ENCODE results near the gene AUTS2.
A peak's percentile ranks its signal among the peaks of the same experiment; 100 is the strongest.

Gene AUTS2

DNA sequence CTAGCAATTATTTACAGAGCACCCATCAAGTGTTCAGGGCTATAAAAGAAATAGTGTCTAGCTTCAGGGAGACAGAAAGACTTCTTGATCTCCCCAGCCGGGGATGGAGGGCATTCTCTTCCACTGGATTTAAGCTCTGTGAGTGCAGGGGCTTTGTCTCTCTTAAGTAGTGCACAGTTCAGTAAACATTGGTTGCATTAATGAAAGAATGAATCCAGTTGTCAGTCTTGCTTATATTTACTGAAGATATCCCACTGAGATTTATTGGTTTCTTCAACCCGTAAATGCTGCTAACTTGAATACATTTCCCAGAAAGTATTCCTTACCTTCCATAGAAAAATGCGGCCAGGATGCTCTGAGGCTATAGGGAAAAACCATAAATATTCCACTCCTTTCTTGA lies 41.9 kb downstream of the AUTS2 start:
- H3K4me1 ChIP-seq (ENCODE audit: control insufficient read depth, insufficient read depth, low read length), result no peaks in the 10 kb centered on the region
- no peak overlapping the region for H3K4me3 ChIP-seq (ENCODE audit: low read length)
- no peaks in the 10 kb centered on the region for H3K36me3 ChIP-seq (ENCODE audit: control insufficient read depth, insufficient read depth, low read length)
- no peak overlapping the region for H3K27ac ChIP-seq (ENCODE audit: low read length)
- no peaks in the 10 kb centered on the region for H3K9me3 ChIP-seq (ENCODE audit: control insufficient read depth, insufficient read depth, low read length)
- no peak for DNase-seq (ENCODE audit: low read depth, low spot score)
- no CpG with 5 or more reads among the region's 3 CpGs for WGBS (ENCODE audit: insufficient coverage, insufficient read length)
- no peaks in the 10 kb centered on the region for H3K27me3 ChIP-seq (ENCODE audit: control insufficient read depth, insufficient read depth, low read length)

DNA sequence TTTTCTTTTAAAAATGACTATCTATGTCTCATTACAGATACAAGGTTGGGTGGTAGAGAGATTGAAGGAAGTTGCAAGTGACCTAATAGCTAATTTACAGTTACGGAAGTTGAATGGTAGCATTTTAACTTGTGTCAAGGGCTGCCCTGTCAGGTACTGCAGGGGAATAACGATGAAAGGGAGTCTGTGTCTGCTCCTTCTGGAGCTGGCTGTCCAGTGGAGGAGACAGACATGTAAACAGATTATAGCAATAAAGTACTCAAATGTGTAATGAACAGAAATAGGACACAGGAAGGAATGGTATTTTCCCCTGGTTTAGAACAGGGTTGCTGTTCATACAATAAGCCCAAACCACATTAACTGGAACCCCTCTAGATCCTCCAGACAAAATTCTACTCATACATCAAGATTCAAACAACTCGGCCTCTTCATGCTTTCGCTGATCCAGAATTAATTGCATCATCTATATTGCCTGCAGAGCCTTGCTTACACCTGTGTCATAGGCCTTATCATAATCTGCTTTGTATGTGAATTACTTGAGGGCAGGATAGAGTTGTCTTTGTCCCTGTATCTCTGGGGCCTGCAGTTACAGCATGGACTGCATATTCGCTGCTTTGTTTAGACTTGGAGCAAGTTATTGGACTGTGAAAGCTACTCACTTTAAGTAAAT lies 42.8 kb downstream of the AUTS2 start:
- WGBS (ENCODE audit: insufficient coverage, insufficient read length), result no CpG with 5 or more reads among the region's 5 CpGs
- 0 out of 2 replicates have a peak, but pooled peaks cover 1% of the 10 kb centered on the region for H3K4me1 ChIP-seq (ENCODE audit: control insufficient read depth, insufficient read depth, low read length)
- no peak overlapping the region for H3K27ac ChIP-seq (ENCODE audit: low read length)
- DNase-seq (ENCODE audit: low read depth, low spot score), result no peak
- H3K36me3 ChIP-seq (ENCODE audit: control insufficient read depth, insufficient read depth, low read length), result no peaks in the 10 kb centered on the region
- no peaks in the 10 kb centered on the region for H3K9me3 ChIP-seq (ENCODE audit: control insufficient read depth, insufficient read depth, low read length)
- H3K27me3 ChIP-seq (ENCODE audit: control insufficient read depth, insufficient read depth, low read length), result no peaks in the 10 kb centered on the region
- no peak overlapping the region for H3K4me3 ChIP-seq (ENCODE audit: low read length)

DNA sequence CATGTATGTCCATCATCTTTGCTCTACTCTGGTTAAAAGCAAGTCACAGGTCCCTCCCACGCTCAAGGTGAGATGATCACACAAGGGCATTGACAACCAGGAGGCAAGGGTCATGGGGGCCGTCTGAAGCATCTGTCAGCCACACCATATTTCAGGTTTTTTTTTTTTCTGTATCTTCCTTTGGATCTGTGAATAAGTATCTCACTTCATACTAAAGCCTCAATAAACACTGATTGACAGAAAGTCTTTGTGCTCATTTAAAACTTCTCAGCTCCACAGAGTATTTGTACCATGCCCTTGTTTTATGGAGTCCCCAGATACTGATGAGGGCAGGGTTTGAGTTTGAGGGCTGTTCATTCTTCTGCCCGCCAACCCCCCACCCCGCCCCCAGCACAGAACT lies 45.0 kb downstream of the AUTS2 start:
- no peak for DNase-seq (ENCODE audit: low read depth, low spot score)
- Histone ChIP-seq H3K4me3 (ENCODE audit: low read length) (no peak overlapping the region), H3K27me3 (ENCODE audit: control insufficient read depth, insufficient read depth, low read length) (no peaks in the 10 kb centered on the region), H3K27ac (ENCODE audit: low read length) (no peak overlapping the region), H3K9me3 (ENCODE audit: control insufficient read depth, insufficient read depth, low read length) (no peaks in the 10 kb centered on the region), H3K36me3 (ENCODE audit: control insufficient read depth, insufficient read depth, low read length) (no peaks in the 10 kb centered on the region), H3K4me1 (ENCODE audit: control insufficient read depth, insufficient read depth, low read length) (peaks cover 2% of the 10 kb centered on the region; the same call in 1 of the 2 replicates)
- no CpG with 5 or more reads among the region's 4 CpGs for WGBS (ENCODE audit: insufficient coverage, insufficient read length)

DNA sequence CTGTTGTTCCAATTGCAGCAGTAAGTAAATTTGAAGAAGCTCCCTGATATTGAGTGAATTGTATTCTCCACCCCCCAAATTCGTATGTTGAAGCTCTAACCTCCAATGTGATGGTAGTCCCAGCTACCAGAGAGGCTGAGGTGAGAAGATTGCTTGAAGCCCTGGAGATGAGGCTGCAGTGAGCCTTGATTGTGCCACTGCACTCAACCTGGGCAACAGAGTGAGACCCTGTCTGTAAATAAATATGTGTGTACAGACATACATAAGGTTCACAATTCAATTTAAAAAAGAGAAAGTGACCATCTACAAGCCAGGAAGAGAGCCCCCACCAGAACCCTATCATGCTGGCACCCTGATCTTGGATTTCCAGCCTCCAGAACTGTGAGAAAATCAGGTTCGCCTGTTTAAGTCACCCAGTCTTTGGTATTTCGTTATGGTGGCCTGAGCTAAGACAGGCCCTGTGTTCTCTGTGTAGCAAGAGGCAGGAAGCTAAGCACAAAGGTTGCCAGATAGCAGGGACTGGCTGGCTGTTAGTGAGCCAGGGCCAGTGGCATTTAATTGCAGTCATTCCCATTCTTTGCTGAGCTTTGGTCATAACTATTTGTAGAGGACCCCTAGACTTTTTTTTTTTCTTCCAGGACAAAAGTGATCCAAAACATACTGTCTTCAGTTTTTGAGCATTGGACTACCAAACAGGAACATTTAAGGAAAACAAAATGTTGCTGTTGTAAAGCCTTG lies 45.6 kb downstream of the AUTS2 start:
- no peak overlapping the region for H3K4me3 ChIP-seq (ENCODE audit: low read length)
- no peaks in the 10 kb centered on the region for H3K27me3 ChIP-seq (ENCODE audit: control insufficient read depth, insufficient read depth, low read length)
- WGBS (ENCODE audit: insufficient coverage, insufficient read length), result no CpG with 5 or more reads among the region's 3 CpGs
- H3K9me3 ChIP-seq (ENCODE audit: control insufficient read depth, insufficient read depth, low read length), result no peaks in the 10 kb centered on the region
- no peak for DNase-seq (ENCODE audit: low read depth, low spot score)
- H3K27ac ChIP-seq (ENCODE audit: low read length), result no peak overlapping the region
- H3K4me1 ChIP-seq (ENCODE audit: control insufficient read depth, insufficient read depth, low read length), result peaks cover 2% of the 10 kb centered on the region; the same call in 1 of the 2 replicates
- H3K36me3 ChIP-seq (ENCODE audit: control insufficient read depth, insufficient read depth, low read length), result no peaks in the 10 kb centered on the region

DNA sequence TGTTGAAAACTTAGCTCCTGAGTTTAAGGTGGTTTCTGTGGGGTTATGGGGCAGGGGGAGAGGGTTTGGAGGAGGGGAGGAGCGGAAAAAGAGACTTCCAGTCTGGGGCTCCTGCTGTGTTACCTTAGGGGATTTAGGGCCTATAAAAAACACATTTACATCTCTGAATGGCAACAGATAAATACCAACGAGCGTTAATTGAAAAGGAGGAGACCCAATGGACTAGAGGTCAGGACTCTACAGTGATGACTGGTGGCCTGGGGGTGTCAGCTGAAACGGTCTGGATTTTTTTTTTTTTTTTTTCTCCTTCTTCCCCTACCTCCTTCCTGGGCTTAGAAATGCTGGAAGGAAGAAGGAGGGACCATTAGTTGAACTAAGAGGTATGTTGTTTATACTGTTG lies 47.4 kb downstream of the AUTS2 start:
- H3K27ac ChIP-seq (ENCODE audit: low read length), result no peak overlapping the region
- no peak overlapping the region for H3K4me3 ChIP-seq (ENCODE audit: low read length)
- peak; percentile 35 for DNase-seq (ENCODE audit: low read depth, low spot score)
- no peaks in the 10 kb centered on the region for H3K27me3 ChIP-seq (ENCODE audit: control insufficient read depth, insufficient read depth, low read length)
- H3K9me3 ChIP-seq (ENCODE audit: control insufficient read depth, insufficient read depth, low read length), result no peaks in the 10 kb centered on the region
- WGBS (ENCODE audit: insufficient coverage, insufficient read length), result no CpG with 5 or more reads among the region's 4 CpGs
- H3K36me3 ChIP-seq (ENCODE audit: control insufficient read depth, insufficient read depth, low read length), result no peaks in the 10 kb centered on the region
- H3K4me1 ChIP-seq (ENCODE audit: control insufficient read depth, insufficient read depth, low read length), result peaks cover 2% of the 10 kb centered on the region; the same call in 1 of the 2 replicates

DNA sequence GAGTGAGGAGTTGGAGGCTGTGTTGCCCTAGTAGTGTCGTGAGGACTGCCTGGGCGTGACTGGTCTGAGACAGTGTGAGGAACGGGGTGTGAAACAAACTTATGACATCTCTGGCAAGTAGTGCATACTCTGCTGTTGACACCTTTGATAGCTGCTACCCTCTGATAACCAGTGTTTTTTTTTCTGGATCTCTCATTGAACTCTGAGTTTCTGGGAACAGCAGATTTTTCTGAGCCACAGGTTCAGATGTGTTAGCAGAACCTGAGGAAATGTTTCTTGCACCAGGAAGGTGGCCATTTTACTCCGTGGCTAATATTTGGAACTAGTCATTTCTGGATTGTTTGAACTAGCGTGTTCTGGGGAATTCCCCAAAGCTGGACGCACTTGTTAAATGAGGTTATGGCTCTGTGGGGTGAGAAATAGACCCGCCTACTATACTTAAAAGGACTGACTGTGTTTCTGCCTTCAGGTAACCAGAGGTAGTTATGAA lies 52.9 kb downstream of the AUTS2 start:
- no peak overlapping the region for H3K27ac ChIP-seq (ENCODE audit: low read length)
- WGBS (ENCODE audit: insufficient coverage, insufficient read length), result no CpG with 5 or more reads among the region's 7 CpGs
- H3K4me1 ChIP-seq (ENCODE audit: control insufficient read depth, insufficient read depth, low read length), result peaks cover 4% of the 10 kb centered on the region
- no peaks in the 10 kb centered on the region for H3K9me3 ChIP-seq (ENCODE audit: control insufficient read depth, insufficient read depth, low read length)
- no peak overlapping the region for H3K4me3 ChIP-seq (ENCODE audit: low read length)
- no peaks in the 10 kb centered on the region for H3K36me3 ChIP-seq (ENCODE audit: control insufficient read depth, insufficient read depth, low read length)
- no peaks in the 10 kb centered on the region for H3K27me3 ChIP-seq (ENCODE audit: control insufficient read depth, insufficient read depth, low read length)
- no peak for DNase-seq (ENCODE audit: low read depth, low spot score)

DNA sequence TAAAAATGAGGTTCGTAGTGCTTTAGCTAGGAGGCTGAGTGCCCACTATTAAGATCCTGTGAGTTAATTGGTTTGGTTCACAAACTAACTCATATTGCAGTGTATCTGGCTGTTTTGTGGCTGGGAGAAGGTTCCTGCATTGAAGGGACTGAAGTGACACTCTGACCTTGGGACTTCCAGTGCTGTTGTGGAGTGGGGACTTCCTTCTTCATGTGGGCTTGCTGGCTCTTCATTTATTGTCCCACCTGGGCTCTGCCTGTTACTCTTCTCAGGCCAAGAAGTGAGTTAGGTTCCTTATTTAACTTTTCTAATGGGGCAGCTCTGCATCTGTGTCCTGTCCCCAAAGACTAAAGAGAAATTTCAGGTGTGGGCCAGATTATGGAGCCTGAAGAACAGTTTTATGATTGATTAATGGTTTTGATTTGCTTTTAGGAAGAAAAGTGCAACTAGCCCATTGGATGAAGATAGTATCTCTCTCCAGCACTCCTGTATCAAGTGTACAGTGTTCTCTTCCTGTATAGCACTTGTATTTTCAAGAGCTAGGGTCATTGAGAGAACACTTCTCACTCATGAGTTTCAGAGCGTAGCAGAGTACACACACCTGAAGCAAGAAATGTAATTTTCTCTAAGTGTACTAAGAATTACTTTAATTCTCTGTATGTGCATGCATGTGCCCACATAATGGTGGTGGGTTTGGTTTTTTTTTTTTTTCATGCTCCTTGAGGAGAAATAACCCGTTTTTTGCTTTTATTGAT lies 54.8 kb downstream of the AUTS2 start:
- Histone ChIP-seq H3K27ac (ENCODE audit: low read length) (no peak overlapping the region), H3K9me3 (ENCODE audit: control insufficient read depth, insufficient read depth, low read length) (no peaks in the 10 kb centered on the region), H3K27me3 (ENCODE audit: control insufficient read depth, insufficient read depth, low read length) (no peaks in the 10 kb centered on the region), H3K36me3 (ENCODE audit: control insufficient read depth, insufficient read depth, low read length) (no peaks in the 10 kb centered on the region), H3K4me3 (ENCODE audit: low read length) (no peak overlapping the region), H3K4me1 (ENCODE audit: control insufficient read depth, insufficient read depth, low read length) (peaks cover 3% of the 10 kb centered on the region)
- WGBS (ENCODE audit: insufficient coverage, insufficient read length), result no CpG with 5 or more reads among the region's 3 CpGs
- DNase-seq (ENCODE audit: low read depth, low spot score), result no peak

DNA sequence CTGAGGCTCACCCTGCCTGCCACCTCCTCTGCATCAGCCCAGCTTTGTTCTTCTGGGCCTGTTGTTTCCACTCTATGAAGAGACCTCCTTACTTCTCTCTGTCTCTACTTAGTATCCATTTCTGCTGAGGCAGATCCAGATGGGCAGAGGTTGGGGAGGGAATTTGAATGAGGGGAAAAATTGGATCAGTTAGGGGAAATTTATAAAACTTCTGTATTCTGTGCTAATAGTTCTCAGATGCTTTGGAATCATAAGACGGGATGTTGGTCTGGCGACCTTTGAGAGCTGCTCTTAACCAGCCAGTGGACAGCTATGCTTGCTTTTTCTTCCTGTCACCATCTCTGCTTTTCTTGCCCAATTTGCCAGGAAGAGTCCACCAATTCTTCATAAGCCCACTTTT lies 55.5 kb downstream of the AUTS2 start:
- DNase-seq (ENCODE audit: low read depth, low spot score), result no peak
- H3K9me3 ChIP-seq (ENCODE audit: control insufficient read depth, insufficient read depth, low read length), result no peaks in the 10 kb centered on the region
- peaks cover 3% of the 10 kb centered on the region for H3K4me1 ChIP-seq (ENCODE audit: control insufficient read depth, insufficient read depth, low read length)
- WGBS (ENCODE audit: insufficient coverage, insufficient read length), result no CpG with 5 or more reads among the region's 2 CpGs
- H3K27me3 ChIP-seq (ENCODE audit: control insufficient read depth, insufficient read depth, low read length), result no peaks in the 10 kb centered on the region
- H3K36me3 ChIP-seq (ENCODE audit: control insufficient read depth, insufficient read depth, low read length), result no peaks in the 10 kb centered on the region
- no peak overlapping the region for H3K4me3 ChIP-seq (ENCODE audit: low read length)
- no peak overlapping the region for H3K27ac ChIP-seq (ENCODE audit: low read length)

DNA sequence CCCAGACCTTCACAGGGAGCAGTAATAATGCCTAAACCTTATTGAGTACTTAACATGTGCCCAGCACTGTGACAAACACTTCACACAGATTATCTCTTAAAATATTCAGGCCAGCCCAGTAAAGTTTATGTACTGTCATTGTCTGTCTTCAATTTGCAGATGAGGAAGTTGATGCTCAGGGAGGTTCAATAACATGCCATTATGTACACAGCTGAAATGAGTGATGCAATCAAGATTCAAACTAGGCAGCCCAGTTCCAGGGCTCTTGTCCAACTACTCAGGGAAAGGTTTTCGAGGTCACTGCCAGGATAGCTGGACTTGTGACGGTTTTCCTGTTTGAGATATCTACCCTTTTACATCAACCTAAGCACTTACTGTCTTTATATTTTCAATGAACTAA lies 56.1 kb downstream of the AUTS2 start:
- Histone ChIP-seq H3K27ac (ENCODE audit: low read length) (no peak overlapping the region), H3K36me3 (ENCODE audit: control insufficient read depth, insufficient read depth, low read length) (no peaks in the 10 kb centered on the region), H3K4me3 (ENCODE audit: low read length) (no peak overlapping the region), H3K27me3 (ENCODE audit: control insufficient read depth, insufficient read depth, low read length) (no peaks in the 10 kb centered on the region), H3K9me3 (ENCODE audit: control insufficient read depth, insufficient read depth, low read length) (no peaks in the 10 kb centered on the region), H3K4me1 (ENCODE audit: control insufficient read depth, insufficient read depth, low read length) (peaks cover 3% of the 10 kb centered on the region)
- no peak for DNase-seq (ENCODE audit: low read depth, low spot score)
- WGBS (ENCODE audit: insufficient coverage, insufficient read length), result no CpG with 5 or more reads among the region's 2 CpGs

DNA sequence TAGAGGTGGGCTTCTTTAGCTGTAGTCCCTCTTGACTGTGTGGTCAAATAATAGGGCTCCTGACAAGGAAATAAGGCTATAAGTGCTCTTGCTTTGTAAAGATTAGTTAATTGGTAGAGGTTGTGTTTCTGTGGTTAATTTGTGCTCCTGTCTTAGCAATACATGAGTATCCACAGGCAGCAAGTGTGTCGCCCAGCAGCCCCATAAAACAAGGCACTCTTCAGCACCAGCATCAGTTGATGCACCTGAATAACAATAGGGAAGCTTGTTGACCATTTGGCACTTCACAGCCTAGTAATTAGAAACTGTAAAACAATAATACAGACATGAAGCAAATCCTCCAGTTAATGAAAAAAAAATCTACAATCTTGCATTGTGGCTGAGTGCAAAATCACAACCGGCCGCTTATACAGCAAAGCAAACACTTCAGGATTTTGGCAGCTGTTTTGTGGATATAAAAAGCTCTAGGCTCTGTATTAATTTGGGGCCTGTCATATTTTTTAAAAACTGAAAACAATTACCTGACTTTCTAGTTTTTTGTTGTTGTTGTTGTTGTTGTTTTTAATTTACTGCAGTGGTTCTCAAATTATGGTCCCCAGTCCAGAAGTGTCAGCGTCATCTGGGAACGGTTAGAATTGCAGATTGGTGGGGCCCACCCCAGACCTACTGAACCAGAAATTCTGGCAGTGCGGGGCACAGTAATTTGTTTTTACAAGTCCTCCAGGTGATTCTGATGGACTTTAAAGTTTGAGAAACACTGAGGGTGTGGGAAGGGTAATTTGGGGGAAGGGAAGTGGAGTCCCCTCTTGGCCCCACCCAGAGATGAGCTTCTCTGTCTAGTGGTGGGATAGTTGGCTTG lies 56.8 kb downstream of the AUTS2 start:
- Histone ChIP-seq H3K4me3 (ENCODE audit: low read length) (no peak overlapping the region), H3K9me3 (ENCODE audit: control insufficient read depth, insufficient read depth, low read length) (no peaks in the 10 kb centered on the region), H3K36me3 (ENCODE audit: control insufficient read depth, insufficient read depth, low read length) (no peaks in the 10 kb centered on the region), H3K4me1 (ENCODE audit: control insufficient read depth, insufficient read depth, low read length) (peaks cover 3% of the 10 kb centered on the region), H3K27me3 (ENCODE audit: control insufficient read depth, insufficient read depth, low read length) (no peaks in the 10 kb centered on the region), H3K27ac (ENCODE audit: low read length) (no peak overlapping the region)
- WGBS (ENCODE audit: insufficient coverage, insufficient read length), result no CpG with 5 or more reads among the region's 6 CpGs
- no peak for DNase-seq (ENCODE audit: low read depth, low spot score)
